ENCODE data around the gene CHM. TPM values are rescaled to one million over a fixed set of nuclear protein-coding genes. Genes with fewer than 3 reads are reported as not detected.
"Not testable (repeated sequence)": the region's sequence is repeated elsewhere in the genome, so short reads cannot be mapped to it uniquely, and the experiment has no call there.

CHM gene
- total RNA-seq, 1 donor from 2014 or later: 43.7 TPM

DNA sequence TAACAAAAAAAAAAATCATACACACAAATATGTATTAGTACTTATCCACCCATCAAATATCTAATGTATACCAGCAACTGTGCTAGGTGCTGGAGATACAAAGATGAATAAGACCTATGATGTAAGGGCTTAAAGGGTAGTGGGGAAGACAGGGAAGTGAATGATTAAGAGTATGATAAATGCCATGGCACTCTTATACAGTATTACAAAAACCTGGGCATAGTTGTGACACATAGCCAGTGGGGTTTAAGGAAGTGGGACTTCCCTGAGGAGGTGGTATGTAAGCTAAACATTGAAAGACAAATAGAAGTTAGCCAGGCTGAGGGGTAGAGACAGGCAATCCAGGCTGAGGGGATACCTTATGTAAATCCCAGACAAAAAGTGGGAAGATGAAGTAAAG is 23.5 kb downstream of the CHM start:
- Mint-ChIP-seq H3K4me1 (ENCODE audit: low read depth) (peaks cover 8% of the 10 kb centered on the region), H3K27ac (no peak overlapping the region), H3K27me3 (no peaks in the 10 kb centered on the region), H3K4me3 (ENCODE audit: low read depth) (no peak overlapping the region), H3K36me3 (ENCODE audit: insufficient read depth) (peaks cover 5% of the 10 kb centered on the region), H3K9me3 (ENCODE audit: low read depth) (no peaks in the 10 kb centered on the region)
- DNase-seq (ENCODE audit: low spot score, unreplicated experiment): no peak
- TF ChIP-seq, protein P1, sequence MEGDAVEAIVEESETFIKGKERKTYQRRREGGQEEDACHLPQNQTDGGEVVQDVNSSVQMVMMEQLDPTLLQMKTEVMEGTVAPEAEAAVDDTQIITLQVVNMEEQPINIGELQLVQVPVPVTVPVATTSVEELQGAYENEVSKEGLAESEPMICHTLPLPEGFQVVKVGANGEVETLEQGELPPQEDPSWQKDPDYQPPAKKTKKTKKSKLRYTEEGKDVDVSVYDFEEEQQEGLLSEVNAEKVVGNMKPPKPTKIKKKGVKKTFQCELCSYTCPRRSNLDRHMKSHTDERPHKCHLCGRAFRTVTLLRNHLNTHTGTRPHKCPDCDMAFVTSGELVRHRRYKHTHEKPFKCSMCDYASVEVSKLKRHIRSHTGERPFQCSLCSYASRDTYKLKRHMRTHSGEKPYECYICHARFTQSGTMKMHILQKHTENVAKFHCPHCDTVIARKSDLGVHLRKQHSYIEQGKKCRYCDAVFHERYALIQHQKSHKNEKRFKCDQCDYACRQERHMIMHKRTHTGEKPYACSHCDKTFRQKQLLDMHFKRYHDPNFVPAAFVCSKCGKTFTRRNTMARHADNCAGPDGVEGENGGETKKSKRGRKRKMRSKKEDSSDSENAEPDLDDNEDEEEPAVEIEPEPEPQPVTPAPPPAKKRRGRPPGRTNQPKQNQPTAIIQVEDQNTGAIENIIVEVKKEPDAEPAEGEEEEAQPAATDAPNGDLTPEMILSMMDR (IDR thresholded peaks at IDR 0.05; ENCODE audit: unreplicated experiment): no peak

DNA sequence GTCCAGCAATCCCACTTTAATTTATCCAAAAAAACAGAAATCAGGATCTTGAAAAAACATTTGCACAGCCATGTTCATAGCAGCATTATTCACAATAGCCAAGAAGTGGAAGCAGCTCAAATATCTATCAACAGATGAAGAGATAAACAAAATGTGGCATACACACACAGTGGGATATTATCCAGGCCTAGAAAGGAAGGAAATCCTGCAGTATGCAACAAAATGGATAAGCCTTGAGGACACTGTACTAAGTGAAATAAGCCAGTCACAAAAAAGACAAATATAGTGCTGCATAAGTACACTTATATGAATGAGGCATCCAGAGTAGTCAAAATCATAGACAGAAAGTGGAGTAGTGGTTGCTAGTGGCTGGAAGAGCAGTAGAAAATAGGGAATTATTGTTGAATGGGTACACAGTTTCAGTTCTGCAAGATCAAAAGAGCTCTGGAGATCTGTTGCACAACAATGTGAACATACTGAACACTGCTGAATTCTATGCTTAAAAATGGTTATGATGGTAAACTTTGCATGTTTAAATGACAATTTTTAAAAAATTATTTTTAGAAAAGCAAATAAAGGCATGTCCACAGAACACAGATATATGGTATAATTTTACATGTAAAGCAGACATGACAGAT is 25.6 kb downstream of the CHM start:
- Mint-ChIP-seq H3K4me3 (ENCODE audit: low read depth) (no peak overlapping the region), H3K36me3 (ENCODE audit: insufficient read depth) (peaks cover 11% of the 10 kb centered on the region), H3K27ac (no peak overlapping the region), H3K9me3 (ENCODE audit: low read depth) (peaks cover 7% of the 10 kb centered on the region), H3K27me3 (no peaks in the 10 kb centered on the region), H3K4me1 (ENCODE audit: low read depth) (peaks cover 8% of the 10 kb centered on the region)
- TF ChIP-seq, protein P1 (IDR thresholded peaks at IDR 0.05; ENCODE audit: unreplicated experiment): no peak
- DNase-seq (ENCODE audit: low spot score, unreplicated experiment): no peak

DNA sequence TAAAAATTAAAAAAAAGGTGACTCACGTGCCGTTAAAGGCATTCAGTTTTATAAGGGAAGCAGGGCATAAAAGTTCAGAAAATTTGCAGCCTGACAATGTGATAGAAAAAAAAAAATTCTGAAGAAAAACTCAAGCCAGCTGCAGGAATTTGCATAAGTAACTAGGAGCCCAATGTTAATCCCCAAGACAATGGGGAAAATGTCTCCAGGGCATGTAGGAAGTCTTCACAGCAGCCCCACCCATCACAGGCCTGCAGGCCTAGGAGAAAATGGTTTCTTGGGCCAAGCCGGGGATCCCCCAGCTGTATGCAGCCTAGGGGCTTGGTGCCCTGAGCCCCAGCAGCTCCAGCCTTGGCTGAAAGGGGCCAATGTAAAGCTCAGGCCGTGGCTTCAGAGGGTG is 31.2 kb downstream of the CHM start:
- H3K9me3 Mint-ChIP-seq (ENCODE audit: low read depth): peaks cover 11% of the 10 kb centered on the region
- TF ChIP-seq, protein P1 (IDR thresholded peaks at IDR 0.05; ENCODE audit: unreplicated experiment): no peak
- peaks cover 40% of the 10 kb centered on the region for H3K4me1 Mint-ChIP-seq (ENCODE audit: low read depth)
- H3K27me3 Mint-ChIP-seq: no peaks in the 10 kb centered on the region
- H3K36me3 Mint-ChIP-seq (ENCODE audit: insufficient read depth): peaks cover 21% of the 10 kb centered on the region
- DNase-seq (ENCODE audit: low spot score, unreplicated experiment): no peak
- no peak overlapping the region for H3K4me3 Mint-ChIP-seq (ENCODE audit: low read depth)
- no peak overlapping the region for H3K27ac Mint-ChIP-seq

DNA sequence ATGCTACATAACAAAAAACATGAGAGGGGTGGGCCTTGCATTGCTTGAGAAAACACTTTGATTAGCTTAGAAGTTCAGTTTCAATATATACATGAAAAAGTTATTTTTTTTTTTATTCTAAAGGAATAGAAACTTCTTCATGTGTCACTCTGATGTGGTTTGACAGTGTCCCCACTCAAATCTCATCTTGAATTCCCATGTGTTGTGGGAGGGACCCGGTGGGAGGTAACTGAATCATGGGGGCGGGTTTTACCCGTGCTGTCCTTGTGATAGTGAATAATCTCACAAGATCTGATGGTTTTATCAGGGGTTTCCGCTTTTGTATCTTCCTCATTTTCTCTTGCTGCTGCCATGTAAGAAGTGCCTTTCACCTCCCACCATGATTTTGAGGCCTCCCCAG is 32.4 kb downstream of the CHM start:
- H3K27me3 Mint-ChIP-seq; H3K4me3 Mint-ChIP-seq (ENCODE audit: low read depth); DNase-seq (ENCODE audit: low spot score, unreplicated experiment): not testable (repeated sequence)
- Mint-ChIP-seq H3K9me3 (ENCODE audit: low read depth) (peaks cover 11% of the 10 kb centered on the region), H3K4me1 (ENCODE audit: low read depth) (peaks cover 39% of the 10 kb centered on the region), H3K27ac (peak overlapping the region; percentile 95), H3K36me3 (ENCODE audit: insufficient read depth) (peaks cover 21% of the 10 kb centered on the region)

DNA sequence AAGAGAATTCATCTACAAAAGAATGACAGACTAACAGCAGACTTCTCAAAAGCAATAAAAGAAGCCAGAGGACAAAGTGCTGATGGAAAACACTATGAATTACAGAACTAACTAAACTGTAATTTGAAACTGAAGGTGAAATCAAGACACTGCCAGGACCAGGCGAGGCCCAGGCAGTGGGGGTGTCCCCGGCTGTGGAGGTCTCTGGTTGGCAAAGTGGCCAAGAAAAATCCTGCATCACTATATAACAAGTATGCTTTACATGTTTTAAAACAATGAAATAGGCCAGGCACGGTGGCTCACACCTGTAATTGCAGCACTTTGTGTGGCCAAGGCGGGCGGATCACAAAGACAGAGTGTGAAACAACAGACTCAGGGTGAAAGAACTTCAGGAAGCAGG is 32.9 kb downstream of the CHM start:
- peaks cover 35% of the 10 kb centered on the region for H3K4me1 Mint-ChIP-seq (ENCODE audit: low read depth)
- H3K36me3 Mint-ChIP-seq (ENCODE audit: insufficient read depth): peaks cover 23% of the 10 kb centered on the region
- TF ChIP-seq, protein P1 (IDR thresholded peaks at IDR 0.05; ENCODE audit: unreplicated experiment): no peak
- peak overlapping the region; percentile 95 for H3K27ac Mint-ChIP-seq
- H3K4me3 Mint-ChIP-seq (ENCODE audit: low read depth): no peak overlapping the region
- peaks cover 14% of the 10 kb centered on the region for H3K9me3 Mint-ChIP-seq (ENCODE audit: low read depth)
- DNase-seq (ENCODE audit: low spot score, unreplicated experiment): no peak
- H3K27me3 Mint-ChIP-seq: no peaks in the 10 kb centered on the region

DNA sequence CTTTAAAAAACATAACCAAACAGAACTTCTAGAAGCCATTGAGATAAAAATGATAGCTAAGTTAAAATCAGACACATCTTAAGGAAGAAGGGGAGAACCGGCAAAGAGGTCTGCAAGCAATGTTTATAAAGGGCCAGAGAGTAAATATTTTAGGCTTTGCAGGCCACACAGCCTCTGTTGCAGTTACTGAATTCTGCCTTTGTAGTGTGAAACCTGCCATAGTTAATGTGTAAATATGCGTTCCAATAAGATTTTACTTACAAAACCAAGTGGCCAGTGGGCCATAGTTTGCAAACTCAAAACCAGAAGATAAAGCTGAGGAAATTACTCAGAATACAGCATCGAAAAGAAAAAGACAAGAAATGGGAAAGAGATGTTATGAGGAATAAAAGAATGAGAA is 33.6 kb downstream of the CHM start:
- Mint-ChIP-seq H3K4me3 (ENCODE audit: low read depth) (no peak overlapping the region), H3K36me3 (ENCODE audit: insufficient read depth) (peaks cover 27% of the 10 kb centered on the region), H3K9me3 (ENCODE audit: low read depth) (peaks cover 14% of the 10 kb centered on the region), H3K27me3 (no peaks in the 10 kb centered on the region), H3K27ac (peak overlapping the region; percentile 95), H3K4me1 (ENCODE audit: low read depth) (peaks cover 33% of the 10 kb centered on the region)
- TF ChIP-seq, protein P1 (IDR thresholded peaks at IDR 0.05; ENCODE audit: unreplicated experiment): no peak
- DNase-seq (ENCODE audit: low spot score, unreplicated experiment): no peak

Measured in progenitor cell of endocrine pancreas (in vitro differentiated cells).